Occipital lobe (tissue), 2 donors: ENCODE measurements around the gene ETNK1. TPM values are rescaled to one million over a fixed set of nuclear protein-coding genes. Genes with fewer than 3 reads are reported as not detected.
"Not testable (repeated sequence)": the region's sequence is repeated elsewhere in the genome, so short reads cannot be mapped to it uniquely, and the experiment has no call there.

Source experiments
- DNase-seq: peaks from one replicate; lab custom pipeline; 2025; lab: John Stamatoyannopoulos, UW
- total RNA-seq: library from RNA; depleted of rRNA; stranded (reverse); fragments of >200 nt; gene quantifications from one replicate; pipeline ENCODE4 v1.2.3, GENCODE V29; 2014

Gene ETNK1
- total RNA-seq, 1 donor from 2014 or later = 182 TPM

GRCh38 chr12:22687361-22688076 is 62.5 kb downstream of the ETNK1 start:
- DNase-seq = no peak

- DNase-seq = no peak
Observed at GRCh38 chr12:22689876-22690275, 64.9 kb downstream of the ETNK1 start.

- no peak for DNase-seq
Observed at GRCh38 chr12:22691319-22691718, 66.3 kb downstream of the ETNK1 start.

- not testable (repeated sequence) for DNase-seq
Observed at GRCh38 chr12:22692467-22692866, 67.5 kb downstream of the ETNK1 start.

- no peak for DNase-seq
Observed at GRCh38 chr12:22692964-22693555, 68.1 kb downstream of the ETNK1 start.

DNA sequence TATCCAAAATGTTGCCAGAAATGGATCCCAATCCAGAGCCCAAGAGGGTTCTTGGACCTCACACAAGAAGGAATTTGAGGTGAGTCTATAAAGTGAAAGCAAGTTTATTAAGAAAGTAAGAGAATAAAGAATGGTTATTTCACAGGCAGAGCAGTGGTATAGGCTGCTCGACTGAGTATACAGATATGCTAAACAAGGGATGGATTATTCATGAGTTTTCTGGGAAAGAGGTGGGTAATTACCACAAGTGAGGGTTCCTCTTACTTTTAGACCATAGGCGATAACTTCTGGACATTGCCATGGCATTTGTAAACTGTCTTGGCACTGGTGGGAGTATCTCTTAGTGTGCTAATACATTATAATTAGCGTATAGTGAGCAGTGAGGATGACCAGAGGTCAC is 73.6 kb downstream of the ETNK1 start:
- DNase-seq = no peak

DNA sequence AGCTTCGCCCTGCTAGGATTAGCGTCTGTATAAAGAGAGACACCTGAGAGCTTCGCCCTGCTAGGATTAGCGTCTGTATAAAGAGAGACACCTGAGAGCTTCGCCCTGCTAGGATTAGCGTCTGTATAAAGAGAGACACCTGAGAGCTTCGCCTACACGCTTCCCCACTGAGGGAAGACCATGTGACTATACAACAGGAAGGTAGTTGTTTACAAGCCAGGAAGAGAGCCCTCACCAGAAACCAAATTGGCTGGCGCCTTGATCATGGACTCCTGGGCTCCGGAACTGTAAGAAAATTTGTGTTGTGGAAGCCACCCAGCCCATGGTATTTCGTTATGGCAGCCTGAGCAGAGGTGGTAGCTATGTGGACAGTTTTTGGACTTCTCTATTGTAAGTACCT is 74.7 kb downstream of the ETNK1 start:
- DNase-seq = not testable (repeated sequence)

DNA sequence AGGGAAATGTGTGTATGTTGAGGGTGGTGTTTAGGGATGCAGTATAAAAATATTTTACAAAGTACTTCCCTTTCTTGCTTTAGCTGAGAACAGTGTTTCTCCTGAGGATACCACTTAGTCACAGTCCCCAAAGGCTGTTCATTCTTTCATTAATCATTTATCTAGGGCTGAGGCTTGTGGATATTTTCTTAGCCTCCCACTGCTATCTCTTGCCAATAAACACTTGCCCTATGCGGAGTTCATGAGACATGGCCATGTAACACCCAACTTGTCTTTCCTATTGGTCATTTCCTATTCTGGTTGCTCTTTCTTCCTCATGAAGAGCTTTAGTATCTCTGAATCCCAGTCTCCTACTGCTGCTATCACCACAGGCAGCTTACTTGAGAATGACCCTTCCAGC is 75.1 kb downstream of the ETNK1 start:
- no peak for DNase-seq

DNA sequence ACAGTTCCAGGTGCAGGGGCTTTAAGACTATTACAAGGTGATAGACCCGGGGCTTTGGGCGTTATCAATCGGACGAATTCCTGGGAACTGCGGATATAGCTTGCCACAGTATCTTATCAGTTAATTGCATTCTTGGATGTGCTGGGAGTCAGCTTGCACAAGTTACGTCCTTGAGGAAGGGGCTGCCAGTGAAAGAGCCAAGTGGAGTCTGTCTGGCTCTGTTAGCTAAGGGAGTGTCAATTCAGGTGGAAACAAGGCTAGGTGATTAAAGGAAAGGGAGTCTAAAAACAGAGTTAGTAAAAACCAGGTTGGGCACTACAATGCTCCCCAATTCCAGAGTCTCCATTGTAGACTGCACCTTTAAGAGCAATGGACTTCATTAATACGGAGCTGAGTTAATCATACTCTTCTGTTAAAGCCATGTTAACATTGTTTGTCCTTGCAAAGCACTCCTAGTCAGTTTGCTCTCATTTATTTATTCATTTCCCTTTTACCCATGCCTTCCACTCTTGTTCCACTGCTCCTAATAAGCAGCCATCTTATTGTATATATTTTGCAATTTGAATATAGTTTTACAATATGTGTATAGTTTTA is 76.3 kb downstream of the ETNK1 start:
- not testable (repeated sequence) for DNase-seq

DNA sequence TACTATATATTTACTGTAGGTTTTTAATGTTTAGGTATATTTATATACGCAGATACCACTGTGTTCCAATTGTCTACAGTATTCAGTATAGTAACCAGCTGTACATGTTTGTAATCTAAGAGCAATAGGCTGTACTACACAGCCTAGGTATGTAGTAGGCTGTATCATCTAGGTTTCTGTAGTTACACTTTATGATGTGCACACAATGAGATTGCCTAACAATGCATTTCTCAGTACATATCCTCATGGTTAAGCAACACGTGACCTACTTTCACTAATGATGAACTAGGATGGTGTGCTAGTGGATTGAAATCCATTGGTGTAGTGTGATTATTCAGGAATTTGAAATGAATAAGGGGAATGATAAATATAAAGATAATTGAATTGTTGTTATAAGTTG is 77.7 kb downstream of the ETNK1 start:
- DNase-seq = no peak

GRCh38 chr12:22709292-22709691 is 84.3 kb downstream of the ETNK1 start:
- no peak for DNase-seq

- DNase-seq = no peak
Observed at GRCh38 chr12:22712083-22712482, 87.1 kb downstream of the ETNK1 start.

DNA sequence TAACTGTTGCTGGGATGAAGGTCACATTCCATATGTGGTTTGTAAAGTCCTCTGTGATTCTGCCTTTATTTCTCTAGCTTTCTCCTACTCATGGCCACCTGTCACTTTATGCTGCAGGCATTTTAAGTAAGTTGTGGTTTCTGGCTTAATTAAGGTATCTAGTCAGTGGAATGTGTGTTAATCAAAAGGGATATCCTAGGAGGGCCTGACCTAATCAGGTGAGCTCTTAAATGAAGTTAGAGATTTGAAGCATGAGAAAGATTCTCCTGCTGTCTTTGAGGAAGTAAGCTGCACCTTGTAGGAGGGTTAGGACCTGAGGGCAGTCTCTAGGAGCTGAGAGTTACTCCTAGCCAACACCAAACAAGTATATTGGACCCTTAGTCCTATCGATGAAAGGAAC is 90.3 kb downstream of the ETNK1 start:
- DNase-seq = no peak

DNA sequence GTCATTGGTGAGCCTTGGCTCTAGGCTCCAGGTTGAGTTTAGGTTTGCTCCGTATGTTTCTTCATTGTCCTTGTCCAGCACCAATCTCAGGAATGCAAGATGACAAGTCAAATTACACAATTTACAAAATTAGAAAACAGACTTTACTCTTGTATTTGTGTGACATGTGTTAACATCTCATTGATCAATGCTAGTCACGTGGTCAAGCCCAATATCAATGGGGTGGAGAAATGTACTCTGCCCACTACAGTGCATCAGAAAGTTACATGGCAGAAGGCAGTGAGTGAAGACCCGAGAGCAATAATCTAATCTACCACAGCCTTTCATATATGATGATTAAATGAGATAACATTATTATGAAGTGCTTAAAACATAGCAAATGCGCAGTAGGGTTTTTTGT is 94.8 kb downstream of the ETNK1 start:
- no peak for DNase-seq

- no peak for DNase-seq
Observed at GRCh38 chr12:22722081-22722480, 97.1 kb downstream of the ETNK1 start.

GRCh38 chr12:22722779-22723178 is 97.8 kb downstream of the ETNK1 start:
- DNase-seq = no peak

GRCh38 chr12:22728987-22729386 is 104.0 kb downstream of the ETNK1 start:
- no peak for DNase-seq

DNA sequence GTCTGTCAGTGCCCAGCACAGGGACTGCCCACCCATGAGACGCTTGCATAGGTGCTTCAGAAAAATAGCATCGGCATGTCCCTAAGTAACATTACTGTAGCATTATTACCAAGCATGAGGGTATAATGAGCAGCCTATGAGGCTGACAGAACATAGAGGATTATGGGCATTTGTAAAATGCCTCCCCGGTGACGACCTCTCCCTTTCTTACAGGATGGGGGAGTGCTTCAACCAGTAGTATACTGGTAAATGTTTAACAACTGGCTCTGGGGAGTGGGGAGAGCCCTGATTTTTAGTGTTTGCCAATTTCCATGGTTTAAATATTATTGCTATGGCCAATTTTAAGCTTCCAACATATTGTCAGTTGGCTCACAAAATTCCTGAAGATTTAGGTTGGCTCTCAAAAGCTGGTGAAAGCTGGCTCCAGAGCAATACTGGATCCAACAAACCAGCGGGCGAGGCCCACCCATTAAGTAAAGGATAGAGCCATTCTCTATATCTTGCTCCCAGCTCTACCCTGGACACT is 104.5 kb downstream of the ETNK1 start:
- no peak for DNase-seq

GRCh38 chr12:22729957-22730443 is 105.0 kb downstream of the ETNK1 start:
- DNase-seq = no peak

DNA sequence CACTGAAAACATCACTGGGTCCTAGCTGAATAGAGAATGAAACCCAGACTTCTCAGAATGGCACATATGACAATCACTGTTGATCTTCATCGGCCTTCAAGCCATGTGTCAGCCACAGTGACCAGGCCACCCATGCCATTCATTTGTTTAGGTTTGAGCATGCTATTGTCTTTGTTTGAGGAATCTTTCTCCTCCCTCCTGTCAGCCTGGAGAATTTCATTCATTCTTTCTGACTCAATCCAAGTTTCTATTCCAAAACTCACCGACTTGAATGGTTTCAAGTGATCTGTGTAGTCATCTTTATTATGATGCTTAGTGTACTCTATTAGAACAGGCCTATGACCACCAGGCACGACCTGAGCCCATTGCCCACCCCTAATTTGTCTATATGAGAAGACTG is 106.3 kb downstream of the ETNK1 start:
- no peak for DNase-seq

DNA sequence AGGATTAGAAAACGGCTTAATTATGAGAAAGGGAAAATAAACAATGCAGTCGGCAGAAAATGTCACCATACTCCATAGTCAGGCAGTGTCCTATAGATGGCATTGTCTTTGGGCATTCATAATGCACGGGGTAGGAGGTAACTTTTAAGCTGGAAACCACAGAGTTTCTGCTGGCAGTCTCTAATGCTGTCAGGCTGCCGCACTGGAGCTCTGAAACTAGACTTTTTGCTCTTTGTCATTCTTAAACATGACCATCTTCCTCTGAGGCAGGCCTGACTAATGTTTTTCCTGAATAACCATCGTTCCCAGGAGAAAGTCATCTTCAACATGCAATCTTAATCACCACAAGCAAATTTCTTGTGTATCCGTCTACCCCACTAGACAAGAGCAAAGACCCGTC is 108.8 kb downstream of the ETNK1 start:
- no peak for DNase-seq

DNA sequence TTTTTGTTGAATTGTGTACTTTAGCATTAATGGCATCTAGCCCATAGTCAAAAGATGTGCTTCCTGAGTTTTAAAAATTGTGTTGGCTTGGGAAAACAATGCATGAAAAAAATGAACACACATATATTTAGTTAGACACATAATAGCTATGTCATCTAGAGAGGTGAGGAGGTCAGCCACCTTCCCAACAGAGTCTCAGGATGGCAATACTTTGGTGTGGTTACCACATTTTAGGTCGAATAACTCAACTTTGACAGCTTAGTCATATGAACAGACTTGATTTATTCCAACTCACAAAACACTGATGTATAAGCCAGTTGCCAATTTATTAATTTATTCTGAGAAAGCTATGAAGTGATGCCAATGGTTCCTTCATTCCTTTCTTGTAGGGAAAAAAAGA is 114.0 kb downstream of the ETNK1 start:
- no peak for DNase-seq
